Measurements from ENCODE around the gene ADCK1. TPM values are rescaled to one million over a fixed set of nuclear protein-coding genes. Genes with fewer than 3 reads are reported as not detected.
A peak's percentile ranks its signal among the peaks of the same experiment; 100 is the strongest.
"Not testable (repeated sequence)": the region's sequence is repeated elsewhere in the genome, so short reads cannot be mapped to it uniquely, and the experiment has no call there.

ADCK1 gene
- polyA plus RNA-seq, 2 of the 4 experiments (the other 2 are of a cell fraction) = 6.6 to 8.1 TPM

GRCh38 chr14:77809011-77809410 is 9.1 kb downstream of the ADCK1 start (continued):
- no peak for TF ChIP-seq ATOH8 (CRISPR knock-in tag; IDR thresholded peaks at IDR 0.05; ENCODE audit: low read depth)
- no peak for TF ChIP-seq HES2 (IDR thresholded peaks at IDR 0.05)
- no peak for TF ChIP-seq RARB (CRISPR knock-in tag; IDR thresholded peaks at IDR 0.05)
- TF ChIP-seq ESRRA (IDR thresholded peaks at IDR 0.05; ENCODE audit: borderline replicate concordance, low read length) = no peak
- TF ChIP-seq CHD2 (IDR thresholded peaks at IDR 0.05; ENCODE audit: low read length, partially characterized antibody) = no peak
- no peak for TF ChIP-seq CTCF (IDR thresholded peaks at IDR 0.05)

DNA sequence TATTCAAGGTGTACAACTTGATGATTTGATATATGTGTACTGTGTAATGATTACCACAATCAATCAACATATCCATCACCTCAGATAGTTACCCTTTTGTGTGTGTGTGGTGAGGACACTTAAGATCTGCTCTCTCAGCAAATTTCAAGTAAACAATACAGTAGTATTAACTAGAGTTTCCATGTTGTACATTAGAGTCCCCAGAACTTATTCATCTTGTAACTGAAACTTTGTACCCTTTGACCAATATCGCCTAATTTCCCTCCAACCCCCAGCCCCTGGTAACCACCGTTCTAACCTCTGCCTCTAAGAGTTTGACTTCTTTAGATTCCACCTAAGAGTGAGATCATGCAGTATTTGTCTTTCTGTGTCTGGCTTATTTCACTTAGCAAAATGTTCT is 12.1 kb downstream of the ADCK1 start:
- no peak overlapping the region for H3K4me3 ChIP-seq
- DNase-seq (ENCODE audit: low read depth in 1 of 2, low spot score in 1 of 2) (no peak), ATAC-seq (no peak), FAIRE-seq (no peak)
- H3K27ac ChIP-seq = no peak overlapping the region
- H3K4me1 ChIP-seq = no peaks in the 10 kb centered on the region
- ChIA-PET CTCF (no interaction called here), POLR2A (no interaction called here)
- no peak overlapping the region for H3K4me2 ChIP-seq
- no peak for TF ChIP-seq FOXS1 (CRISPR knock-in tag; IDR thresholded peaks at IDR 0.05)
- no peak for TF ChIP-seq RAD21 (conservative IDR thresholded peaks at IDR 0.05 in 1 of 2, IDR thresholded peaks at IDR 0.05 in 1 of 2)
- no peak for TF ChIP-seq ZSCAN20 (CRISPR knock-in tag; IDR thresholded peaks at IDR 0.05)
- peak; percentile 73 for TF ChIP-seq MAFK (IDR thresholded peaks at IDR 0.05; ENCODE audit: partially characterized antibody)
- no peak for TF ChIP-seq CEBPB (IDR thresholded peaks at IDR 0.05)
- TF ChIP-seq BHLHE40 (IDR thresholded peaks at IDR 0.05; ENCODE audit: low read depth, low read length) = no peak
- H3K9me3 ChIP-seq = no peaks in the 10 kb centered on the region
- WGBS (ENCODE audit: missing lambda C conversion rate) = 96% methylated on average over 2 of the region's 2 CpGs

GRCh38 chr14:77812682-77813081 is 12.8 kb downstream of the ADCK1 start:
- H3K4me2 ChIP-seq; H3K9me3 ChIP-seq; ATAC-seq; FAIRE-seq; H3K4me3 ChIP-seq; H3K27ac ChIP-seq; H3K4me1 ChIP-seq; DNase-seq (ENCODE audit: low read depth in 1 of 2, low spot score in 1 of 2); POLR2A ChIA-PET; CTCF ChIA-PET: not testable (repeated sequence)
- WGBS (ENCODE audit: missing lambda C conversion rate) = 62% methylated on average over 6 of the region's 6 CpGs

DNA sequence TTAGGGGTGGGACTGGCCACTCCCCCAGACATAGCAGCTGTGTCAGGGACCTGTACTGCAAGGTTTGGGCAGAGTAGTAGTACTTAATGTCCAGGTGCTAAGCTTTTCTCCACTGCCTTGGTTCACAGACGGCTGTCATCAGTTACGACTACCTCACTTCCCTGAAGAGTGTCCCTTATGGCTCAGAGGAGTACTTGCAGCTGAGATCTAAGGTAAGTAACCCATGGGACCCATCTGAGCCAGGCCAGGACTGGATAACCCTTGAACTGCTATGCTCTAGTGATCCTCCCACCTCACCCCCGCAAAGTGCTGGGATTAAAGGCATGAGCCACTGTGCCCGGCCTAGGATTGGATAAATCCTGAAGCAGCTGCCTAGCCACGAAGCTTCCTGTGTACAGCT is 22.4 kb downstream of the ADCK1 start:
- no peaks in the 10 kb centered on the region for H3K4me1 ChIP-seq
- no peak for DNase-seq (ENCODE audit: low read depth in 1 of 2, low spot score in 1 of 2)
- no peak for FAIRE-seq
- ChIA-PET CTCF (interaction anchor here (0.6 to 1.4 kb wide), 2 partner anchors 22 to 75 kb away, joined by 4 to 5 read pairs; no protein-coding TSS in a partner anchor), POLR2A (no interaction called here)
- no peak overlapping the region for H3K27ac ChIP-seq
- H3K9me3 ChIP-seq = no peaks in the 10 kb centered on the region
- no peak overlapping the region for H3K4me3 ChIP-seq
- 92% methylated on average over 5 of the region's 5 CpGs for whole genome bisulfite sequencing (ENCODE audit: missing lambda C conversion rate)
- TF ChIP-seq JUNB (IDR thresholded peaks at IDR 0.05) = no peak
- TF ChIP-seq, protein P1, sequence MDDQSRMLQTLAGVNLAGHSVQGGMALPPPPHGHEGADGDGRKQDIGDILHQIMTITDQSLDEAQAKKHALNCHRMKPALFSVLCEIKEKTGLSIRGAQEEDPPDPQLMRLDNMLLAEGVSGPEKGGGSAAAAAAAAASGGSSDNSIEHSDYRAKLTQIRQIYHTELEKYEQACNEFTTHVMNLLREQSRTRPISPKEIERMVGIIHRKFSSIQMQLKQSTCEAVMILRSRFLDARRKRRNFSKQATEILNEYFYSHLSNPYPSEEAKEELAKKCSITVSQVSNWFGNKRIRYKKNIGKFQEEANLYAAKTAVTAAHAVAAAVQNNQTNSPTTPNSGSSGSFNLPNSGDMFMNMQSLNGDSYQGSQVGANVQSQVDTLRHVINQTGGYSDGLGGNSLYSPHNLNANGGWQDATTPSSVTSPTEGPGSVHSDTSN (IDR thresholded peaks at IDR 0.05) = no peak
- peak; percentile 30 to 39; a peak in 1 of 6 replicates for ATAC-seq
- H3K4me2 ChIP-seq = no peak overlapping the region

DNA sequence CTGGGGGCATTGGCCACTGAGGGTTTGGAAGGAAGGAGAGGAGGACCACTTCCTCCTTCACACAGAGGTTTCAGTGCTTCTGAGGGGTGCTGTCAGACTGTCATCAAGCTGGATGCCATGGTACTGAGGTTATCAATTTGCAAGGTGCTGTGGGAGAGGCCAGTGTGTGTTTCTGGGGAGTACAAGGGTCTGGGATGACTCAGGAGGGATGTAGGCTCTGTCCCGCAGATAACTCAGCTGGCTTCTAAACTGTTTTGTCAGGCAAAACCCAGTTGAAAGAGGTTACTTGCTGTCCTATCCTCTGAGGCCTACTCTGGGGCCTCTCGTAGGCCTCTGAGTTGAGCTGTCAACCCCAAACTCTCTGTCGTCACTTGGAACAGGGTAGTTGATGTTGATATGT is 22.8 kb downstream of the ADCK1 start:
- FAIRE-seq = no peak
- CTCF ChIA-PET = interaction anchor here (1.4 kb wide), 1 partner anchor 22 kb away, joined by 5 read pairs; no protein-coding TSS in a partner anchor

More for the DNA sequence above, 22.8 kb downstream of the ADCK1 start:
- WGBS (ENCODE audit: missing lambda C conversion rate) = 81% methylated on average over 3 of the region's 3 CpGs
- no peak overlapping the region for H3K4me3 ChIP-seq
- H3K4me1 ChIP-seq = no peaks in the 10 kb centered on the region
- POLR2A ChIA-PET = no interaction called here
- DNase-seq (ENCODE audit: low read depth in 1 of 2, low spot score in 1 of 2) = no peak
- no peak for ATAC-seq
- no peak overlapping the region for H3K27ac ChIP-seq
- no peaks in the 10 kb centered on the region for H3K9me3 ChIP-seq
- H3K4me2 ChIP-seq = no peak overlapping the region
- TF ChIP-seq KDM1A (IDR thresholded peaks at IDR 0.05; ENCODE audit: low read depth) (no peak), KDM5A (IDR thresholded peaks at IDR 0.05) (no peak)
